NCI-H2107 treated with DMSO at 0.1 percent for 48 hours (cell line): ENCODE data around the gene RIPOR2.

Experiments used
- DNase-seq: peaks from one replicate; lab custom pipeline; 2025; ENCODE audit not compliant: unreplicated experiment; lab: John Stamatoyannopoulos, UW

Gene RIPOR2

DNA sequence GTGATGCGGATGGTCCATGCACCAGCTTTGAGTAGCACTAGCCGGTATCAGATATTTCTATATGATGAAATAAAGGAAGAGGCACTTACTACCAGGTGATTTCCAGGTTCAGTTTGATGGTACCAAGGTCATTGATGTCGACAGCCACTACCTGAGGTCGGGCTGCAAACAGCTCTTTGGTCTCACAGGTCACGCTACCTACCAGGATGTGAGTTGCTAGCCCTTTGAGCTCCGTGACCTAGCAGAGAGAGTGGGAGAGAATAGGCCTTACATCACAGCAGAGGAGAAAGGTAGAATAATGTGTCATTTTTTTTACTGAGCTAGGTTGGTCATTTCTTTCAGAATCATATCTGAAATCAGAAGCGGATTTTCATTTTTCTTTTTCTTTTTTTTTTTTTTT, 86.0 kb downstream of the RIPOR2 start:
- no peak for DNase-seq

DNA sequence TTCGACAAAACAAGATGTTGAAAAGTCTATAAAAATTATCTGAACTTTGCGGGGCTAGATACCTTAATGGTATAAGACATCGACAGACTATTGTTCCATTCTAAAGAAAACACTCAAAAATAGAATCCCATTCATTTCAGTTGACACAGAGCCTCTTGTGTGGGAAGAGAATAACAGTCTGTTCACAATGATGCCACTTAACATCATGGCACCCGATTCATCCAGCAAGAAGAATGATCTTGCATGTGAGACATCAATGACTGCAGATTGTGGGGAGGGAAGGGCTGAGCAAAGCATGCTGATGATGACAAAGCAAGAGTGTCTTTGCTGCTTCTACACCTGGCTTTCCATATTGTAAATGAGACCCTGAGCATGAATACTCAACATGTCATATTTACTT, 87.3 kb downstream of the RIPOR2 start:
- no peak for DNase-seq

DNA sequence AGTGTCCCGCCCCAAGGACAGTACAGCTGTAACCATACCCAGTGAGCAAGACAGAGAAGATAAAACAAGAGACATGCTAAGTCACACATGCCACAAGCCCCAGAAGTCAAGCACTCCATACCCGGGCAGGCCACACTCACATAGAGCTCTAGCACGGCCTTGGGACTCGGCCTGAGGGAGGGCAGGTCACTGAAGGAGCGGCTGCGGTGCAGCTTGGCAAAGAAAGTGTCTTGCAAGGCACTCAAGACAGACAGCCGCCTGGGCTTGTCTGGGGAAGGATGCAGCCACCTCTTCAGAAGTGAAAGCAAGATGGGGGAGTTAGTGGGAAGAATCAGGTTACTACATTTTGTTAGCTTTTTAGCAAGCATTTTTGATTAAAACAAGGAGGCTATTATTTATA, 88.4 kb downstream of the RIPOR2 start:
- DNase-seq, result no peak

DNA sequence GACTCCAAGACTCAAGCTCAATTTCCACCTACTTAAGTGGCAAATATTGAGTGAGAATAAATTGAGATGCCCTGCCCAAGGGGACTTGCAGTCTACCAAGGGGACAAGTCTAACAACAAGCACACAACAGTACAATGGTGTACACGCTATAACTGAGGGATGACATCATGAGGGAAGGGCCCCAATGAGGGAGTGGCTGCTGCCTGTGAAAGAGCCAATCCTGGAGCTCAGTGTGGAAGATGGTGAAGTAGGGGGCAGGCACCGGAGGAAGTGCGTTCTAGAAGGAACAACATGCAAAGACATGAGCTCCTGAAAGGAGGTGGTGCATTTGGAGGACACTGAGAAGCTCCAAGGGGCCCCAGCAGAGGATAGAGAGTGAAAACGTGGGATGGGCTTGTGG, 90.2 kb downstream of the RIPOR2 start:
- DNase-seq, result no peak

DNA sequence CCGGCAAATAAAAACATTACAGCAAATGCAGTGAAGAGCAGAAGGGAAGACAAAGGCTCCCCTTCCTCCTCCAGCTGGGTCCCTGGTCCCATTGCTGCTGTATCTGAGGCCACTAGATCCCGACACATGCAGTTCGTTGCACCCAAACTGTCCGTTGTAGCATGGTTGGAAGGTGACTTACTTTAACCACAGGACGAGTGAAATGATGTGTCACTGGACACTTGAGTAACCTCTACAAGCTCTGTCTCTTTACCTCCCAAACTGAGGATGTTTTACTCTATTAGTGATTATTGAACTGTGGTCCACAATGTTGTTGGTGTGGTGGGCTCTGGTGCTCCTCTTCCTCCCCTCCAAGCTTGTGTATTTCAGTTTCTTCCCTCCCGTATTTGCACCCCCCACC, 90.9 kb downstream of the RIPOR2 start:
- no peak for DNase-seq

DNA sequence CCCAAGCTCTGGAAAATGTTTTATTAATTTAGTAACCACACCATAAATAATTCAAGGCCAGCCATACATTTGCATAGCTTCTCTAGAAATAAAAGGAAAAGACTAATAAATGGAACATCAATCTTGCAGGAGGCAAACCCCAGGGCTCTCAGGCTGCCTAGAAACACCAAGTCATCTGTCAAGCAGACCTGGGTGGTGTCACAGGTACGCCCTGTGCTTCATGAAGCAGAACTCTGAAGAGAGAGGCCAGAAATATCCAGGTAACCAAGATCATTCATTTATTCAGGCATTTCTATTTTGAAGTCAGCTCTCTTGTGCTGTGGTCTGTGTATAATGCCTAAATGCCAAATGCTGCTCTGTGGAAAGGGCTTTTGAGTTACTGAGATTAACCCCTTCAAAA, 91.7 kb downstream of the RIPOR2 start:
- DNase-seq, result no peak

DNA sequence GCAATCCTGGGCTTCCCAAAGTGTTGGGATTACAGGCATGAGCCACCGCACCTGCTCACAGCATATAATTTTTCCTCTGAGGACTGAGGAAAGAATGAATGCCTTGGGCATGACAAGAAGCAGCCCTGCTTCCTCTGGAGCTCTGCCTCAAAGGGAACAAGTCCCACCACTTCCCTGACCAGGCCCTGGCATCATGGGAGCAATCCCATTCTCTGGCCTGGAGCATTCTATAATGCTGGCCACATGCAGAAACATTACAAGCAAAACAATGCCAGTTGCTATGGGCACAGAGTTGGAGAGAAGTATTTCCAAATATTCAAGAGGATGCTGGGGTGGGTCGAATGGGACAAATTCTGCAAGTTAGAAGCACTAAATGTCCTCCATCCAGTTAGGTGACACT, 95.6 kb downstream of the RIPOR2 start:
- DNase-seq, result no peak

DNA sequence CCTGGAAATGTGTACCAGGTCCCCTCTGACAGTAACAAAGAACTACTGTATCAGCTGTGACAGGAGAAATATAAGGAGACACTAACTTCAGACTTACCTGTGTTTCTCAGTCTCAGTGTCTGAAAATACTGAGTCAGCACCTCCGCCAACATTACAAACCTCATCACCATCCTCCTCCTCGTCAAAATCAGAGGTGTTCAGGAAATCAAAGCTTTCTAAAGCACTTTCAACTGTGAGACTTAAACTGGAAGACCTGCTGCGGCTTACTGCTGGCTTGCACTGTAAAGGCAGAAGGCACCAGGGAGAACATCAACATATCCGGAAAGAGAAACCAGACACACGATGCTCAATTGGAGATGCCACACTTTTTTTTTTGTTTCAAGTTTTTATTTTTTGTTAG, 96.8 kb downstream of the RIPOR2 start:
- DNase-seq, result no peak

DNA sequence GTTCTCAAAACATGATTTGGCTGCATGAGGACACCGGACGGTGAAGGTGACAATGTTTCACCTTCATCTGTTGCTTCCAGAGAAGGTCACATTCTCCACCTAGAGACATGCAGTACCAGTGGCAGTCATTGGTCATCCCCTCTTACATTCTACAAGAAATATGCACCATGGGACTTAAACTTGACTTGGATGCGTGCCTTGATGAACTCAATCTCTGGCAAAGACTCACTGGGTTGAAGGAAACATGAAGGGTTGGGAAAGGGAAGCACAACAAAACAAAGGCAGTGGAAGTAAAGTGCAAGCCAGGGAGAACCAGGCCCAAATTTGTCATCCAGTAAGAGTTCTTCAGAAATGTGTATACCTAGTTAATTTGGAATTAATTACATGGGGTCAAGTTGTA, 97.7 kb downstream of the RIPOR2 start:
- DNase-seq, result no peak

DNA sequence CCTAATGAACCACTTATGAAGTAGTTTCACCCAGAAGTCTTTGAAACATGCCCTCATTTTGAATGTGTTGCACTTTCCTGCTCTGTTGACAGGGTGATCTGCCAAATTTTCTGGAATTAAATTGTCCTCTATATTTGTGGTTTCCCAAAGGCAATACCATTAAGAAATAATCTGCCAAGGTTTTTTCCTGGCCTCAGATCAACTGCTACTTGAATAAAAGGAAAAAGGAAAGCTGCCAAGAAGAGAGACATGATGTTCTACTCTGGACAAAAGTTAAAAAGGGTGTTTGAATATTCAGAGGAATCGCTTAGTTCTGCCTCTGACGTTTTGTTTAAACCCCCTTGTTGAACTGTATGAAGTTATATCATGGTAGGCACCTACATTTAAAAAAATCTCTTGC, 99.7 kb downstream of the RIPOR2 start:
- DNase-seq, result no peak

DNA sequence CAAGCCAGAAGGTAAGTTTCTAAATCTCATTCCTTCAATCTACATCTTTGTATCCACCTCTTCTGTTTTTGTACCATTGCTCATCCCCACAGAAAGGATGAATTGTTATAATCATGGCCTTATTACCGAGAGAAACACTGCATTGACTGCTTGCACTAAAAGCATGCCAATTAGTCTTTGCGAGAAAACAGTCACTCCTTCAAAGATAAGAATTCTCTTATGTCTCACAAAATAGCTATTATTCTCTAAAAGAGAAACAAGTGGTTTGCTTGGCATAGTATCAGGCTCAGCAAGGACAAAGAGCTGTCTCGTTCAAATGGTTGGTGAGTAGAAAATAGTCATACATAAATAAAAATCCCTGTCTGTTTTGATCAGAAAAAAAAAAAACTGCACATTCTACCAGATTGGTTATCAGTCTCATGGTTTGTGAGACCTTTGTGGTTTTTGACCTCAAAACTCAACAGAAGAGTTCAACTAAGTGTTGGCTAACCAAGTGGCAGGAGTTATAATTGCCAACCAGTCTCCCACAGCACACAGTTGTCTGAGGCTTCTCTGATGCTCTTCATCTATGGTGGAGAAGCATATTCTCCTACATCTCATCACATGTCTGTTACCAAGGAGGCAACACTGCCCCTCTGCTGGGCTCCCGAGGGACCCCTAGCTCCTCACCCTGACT, 101.9 kb downstream of the RIPOR2 start:
- no peak for DNase-seq

DNA sequence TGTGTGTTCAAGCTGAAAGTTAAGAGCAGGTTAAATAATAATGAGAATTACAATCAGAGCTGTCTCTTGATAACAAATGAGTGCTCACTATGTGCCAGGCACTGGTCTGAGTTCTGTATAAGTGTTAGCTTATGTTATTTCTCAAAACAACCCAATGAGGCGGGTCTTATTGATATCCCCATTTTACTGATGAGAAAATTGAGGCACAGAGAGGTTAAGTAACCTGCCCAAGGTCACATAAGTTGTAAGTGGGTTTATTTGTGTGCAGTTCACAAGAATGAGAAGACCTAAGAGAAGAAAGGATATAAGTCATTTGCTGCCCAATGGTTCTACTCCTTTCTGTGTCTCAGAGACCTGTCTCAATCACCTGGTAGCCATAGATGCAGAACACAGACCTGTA, 103.0 kb downstream of the RIPOR2 start:
- DNase-seq, result no peak

DNA sequence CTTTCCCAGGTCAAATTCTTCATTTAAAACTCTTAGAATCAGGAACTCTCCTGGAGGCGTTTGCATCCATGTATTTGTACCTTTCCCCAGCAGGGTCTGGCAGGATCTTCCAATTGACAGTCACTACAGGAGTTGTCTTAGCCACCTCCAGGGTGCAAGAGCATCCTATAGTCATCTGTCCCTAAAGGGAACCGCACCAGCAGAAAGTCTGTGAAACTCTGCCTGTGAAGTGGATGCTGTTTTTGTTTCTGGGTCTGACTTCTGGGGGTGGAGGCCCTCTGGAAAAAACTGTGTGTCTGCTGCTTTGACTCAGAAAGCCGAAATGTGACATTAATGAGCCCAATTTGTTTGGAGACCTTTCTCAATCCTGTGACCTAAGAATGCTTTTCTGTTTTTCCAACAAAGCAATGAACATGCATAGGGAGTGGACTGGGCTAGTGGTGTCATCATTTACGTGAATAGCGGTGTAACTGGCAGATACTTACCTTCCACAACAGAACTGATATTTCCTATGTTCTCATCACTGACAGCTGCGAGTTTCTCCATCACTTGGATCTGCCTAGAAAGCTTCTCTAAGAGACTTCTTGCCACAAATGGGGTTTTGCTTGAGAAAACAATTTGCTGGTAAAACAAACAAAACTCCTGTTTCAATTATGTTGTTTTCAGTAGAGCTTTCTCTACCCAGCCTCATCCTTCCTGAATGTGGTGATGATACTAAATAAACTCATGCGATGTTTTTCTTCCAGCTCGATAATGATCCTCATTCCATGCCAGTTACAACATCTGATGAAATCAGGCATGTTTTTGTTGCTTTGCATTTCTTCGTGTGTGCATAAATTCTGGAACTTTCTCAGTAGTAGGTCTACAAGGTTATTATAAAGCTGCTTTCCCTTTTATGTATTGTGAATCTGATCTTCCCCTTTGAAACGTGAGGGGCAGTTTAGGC, 103.7 kb downstream of the RIPOR2 start:
- DNase-seq, result no peak

DNA sequence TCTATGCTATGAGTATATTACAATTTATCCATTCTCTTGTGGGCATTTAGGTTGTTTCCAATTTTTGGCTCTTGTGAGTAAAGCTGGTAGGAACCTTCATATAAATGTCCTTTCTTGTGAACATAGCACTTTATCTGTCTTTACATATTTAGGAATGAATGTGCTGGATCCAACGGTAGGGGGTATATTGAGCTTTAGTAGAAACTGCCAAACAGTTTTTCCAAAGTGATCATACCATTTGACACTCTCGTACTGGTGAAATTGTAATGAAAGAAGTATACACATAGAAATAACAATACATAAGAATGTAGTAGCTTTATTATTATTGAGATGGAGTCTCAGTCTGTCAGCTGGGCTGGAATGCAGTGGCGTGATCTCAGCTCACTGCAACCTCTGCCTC, 106.1 kb downstream of the RIPOR2 start:
- no peak for DNase-seq

DNA sequence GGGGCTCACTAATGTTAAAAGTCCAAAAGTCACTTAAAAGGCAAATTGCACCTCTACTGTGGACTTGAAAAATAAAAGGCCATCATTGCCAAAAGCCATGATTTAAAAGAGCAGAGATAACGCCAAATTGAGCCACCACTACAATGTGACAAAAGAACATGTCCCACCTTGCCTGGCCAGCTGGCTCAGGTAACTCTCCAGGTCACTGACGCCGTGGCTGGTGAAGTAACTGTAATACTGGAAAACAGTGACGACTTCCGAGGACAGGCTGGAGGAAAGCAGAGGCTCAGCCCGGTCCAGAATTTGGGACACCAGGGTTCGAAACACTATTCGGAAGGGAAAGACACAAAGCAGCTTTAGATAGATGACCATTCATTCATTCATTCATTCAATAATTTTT, 107.8 kb downstream of the RIPOR2 start:
- no peak for DNase-seq

DNA sequence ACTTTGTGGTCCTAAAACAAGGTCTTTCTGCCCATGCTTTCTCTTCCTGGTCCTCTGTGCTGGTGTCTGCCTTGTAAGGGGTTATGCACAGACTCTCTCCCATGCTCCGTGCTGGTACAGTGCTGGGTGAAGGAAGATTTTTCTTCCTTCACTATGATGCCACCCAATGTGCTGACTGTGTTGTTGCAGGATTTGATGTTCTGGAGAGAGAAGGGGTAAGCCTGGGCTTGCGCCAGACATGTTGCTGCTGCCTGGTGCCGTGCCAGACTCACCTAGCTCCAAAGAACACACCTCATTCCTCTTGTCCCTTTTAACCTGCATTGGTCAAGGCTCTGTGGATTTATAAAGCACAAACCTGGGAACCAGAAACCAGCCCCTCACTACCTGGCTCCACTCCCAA, 108.6 kb downstream of the RIPOR2 start:
- DNase-seq, result no peak

DNA sequence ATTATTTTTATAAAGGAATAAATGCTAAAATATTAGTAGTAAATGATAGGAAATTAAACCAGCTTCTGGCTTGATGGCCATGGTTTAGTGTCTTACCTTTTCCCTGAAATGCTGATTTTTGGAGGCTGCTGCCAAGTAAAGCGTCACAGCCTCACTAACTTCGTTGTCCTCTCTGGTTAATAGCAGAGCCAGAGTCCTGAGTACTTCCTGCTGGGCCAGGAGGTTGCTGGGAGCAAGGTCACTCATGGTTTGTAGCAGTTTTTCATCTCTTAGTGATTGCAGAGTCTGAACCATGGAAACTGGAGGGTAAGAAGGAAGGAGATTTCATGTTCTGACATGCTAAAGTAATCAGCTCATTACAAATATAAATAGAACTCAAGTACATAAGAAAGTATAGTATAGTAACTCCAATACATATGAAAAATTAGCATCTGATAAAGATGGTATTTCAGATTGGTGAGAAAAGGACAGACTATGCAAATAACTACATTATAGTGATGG, 110.6 kb downstream of the RIPOR2 start:
- DNase-seq, result no peak

DNA sequence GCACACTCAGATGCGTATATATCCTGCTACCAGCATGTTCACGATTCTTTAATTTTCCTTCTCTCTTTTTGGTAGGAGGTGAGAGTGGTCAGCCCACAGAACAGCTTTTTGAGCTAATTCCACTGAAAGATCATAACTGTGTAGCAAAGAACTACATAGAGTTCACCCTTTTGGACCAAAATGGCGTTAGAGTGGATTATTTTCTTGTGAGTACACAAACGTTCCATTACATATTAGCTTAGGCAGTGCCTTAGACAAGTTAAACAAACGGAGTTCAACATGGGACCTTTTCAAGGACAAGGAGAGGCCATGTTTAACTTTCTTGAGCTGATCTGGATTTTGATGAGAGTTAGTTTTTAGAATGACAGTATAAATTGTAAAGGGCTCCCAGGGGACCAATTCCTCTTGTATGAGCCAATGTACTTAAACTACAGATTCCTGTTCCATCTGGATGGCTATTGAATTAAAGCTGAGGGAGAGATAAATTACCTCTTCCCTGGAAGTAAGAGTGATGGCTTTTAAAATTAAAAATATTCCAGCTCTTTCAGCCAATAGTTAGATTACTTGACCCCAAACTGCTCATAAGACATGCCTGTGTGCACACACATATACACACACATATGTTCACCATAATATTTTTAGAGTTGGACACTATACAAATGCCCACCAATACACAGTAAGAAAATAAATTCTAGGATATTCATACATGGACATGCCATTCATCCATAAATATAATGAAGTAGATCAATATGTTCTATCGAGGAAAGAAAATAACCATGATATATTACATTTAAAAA, 111.4 kb downstream of the RIPOR2 start:
- DNase-seq, result no peak

DNA sequence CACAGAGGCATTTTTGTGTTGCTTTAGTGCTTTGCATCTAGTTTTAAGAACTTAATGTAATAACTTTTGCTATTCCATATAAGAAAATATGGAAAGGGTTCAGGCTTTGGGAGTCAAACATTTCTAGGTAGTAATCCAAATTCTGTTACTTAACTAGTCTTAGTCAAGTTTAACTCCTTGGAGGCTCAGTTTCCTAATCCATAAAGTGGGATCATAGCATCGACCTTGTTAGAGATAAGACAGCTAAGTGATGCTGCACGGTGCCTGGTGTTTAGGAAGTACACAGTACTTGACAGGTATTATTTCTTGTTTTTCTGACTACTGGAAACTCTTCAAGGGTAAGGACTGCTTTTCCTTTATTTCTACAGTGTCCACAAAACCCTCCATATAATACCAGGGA, 112.6 kb downstream of the RIPOR2 start:
- no peak for DNase-seq

DNA sequence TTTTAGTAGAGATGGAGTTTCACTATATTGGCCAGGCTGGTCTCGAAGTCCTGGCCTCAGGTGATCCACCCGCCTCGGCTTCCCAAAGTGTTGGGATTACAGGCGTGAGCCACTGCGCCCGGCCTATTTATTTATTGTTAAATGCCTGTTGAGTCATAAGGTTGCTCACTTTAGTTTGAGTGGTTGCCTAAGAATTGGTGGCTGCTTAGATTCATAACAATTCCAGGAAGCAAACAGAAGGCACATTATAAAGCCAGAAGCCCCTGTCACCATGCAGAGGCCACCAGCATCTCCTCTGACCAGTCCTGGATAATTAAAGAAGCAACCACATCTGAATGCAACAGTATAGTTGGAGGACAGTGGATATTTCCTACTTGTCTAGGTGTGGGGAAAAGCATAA, 113.1 kb downstream of the RIPOR2 start:
- DNase-seq, result no peak

DNA sequence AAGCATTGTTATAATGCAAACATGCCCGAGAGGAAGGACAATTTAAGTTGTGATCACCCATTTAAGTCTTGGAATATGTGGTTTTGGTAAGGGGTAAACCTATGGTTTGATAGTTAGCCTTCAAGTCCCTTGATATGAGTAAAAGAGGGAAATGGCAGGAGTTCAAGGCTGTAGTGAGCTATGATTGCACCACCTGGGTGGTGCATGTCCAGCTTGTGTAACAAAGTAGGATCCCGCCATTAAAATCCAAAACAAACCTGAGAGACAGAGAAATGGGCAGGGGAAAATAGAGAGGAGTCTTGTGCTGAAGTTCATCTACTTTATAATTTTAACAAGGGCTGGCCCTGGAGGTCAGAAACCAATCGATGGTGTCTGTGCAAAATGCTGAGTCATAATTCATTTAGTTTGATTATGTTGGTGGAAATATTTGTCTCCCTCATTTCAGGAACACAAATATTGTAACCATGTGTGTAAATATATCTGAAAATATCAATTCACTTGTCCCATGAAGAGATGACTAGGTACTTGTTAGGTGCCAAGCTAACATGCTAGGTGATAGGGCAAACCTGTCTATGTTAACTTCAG, 113.8 kb downstream of the RIPOR2 start:
- DNase-seq, result no peak
